ENCODE results near the gene XPR1. TPM values are rescaled to one million over a fixed set of nuclear protein-coding genes. Genes with fewer than 3 reads are reported as not detected.

The XPR1 gene
- total and polyA plus RNA-seq, 2 of the 8 experiments (the other 6 are each of a cell fraction or from before 2014, with no cell fraction given): 28.6 to 43.9 TPM

DNA sequence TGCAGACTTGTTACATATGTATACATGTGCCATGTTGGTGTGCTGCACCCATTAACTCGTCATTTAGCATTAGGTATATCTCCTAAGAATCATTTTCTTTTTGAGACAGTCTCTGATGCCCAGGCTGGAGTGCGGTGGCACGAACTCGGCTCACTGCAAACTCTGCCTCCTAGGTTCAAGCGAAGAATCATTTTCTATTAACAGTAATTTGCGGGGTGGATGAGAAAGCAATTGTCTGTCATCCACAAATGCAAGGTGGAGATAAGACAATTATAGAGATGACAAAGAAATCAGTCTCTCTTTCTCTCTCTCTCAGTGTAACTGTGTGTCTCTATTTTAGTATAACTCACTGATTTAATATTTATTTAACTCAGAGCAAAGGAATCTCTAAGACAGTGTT lies 149.9 kb downstream of the XPR1 start:
- H2BK20ac ChIP-seq (ENCODE audit: low read length): no peak overlapping the region
- CTCF ChIA-PET (ENCODE audit: partially characterized antibody): no interaction called here
- no peak overlapping the region for H4K91ac ChIP-seq (replicated peaks; ENCODE audit: insufficient read length, low read length)
- no peak overlapping the region for H4K5ac ChIP-seq (ENCODE audit: insufficient read length, low read depth, low read length)
- H3K4ac ChIP-seq (replicated peaks; ENCODE audit: insufficient read length, low read depth, low read length): no peak overlapping the region
- no peak overlapping the region for H3K4me2 ChIP-seq (ENCODE audit: insufficient read depth in 1 of 2, low read depth in 2 of 2, low read length in 2 of 2)
- no peak overlapping the region for H3K27ac ChIP-seq (ENCODE audit: low read depth, low read length)
- H2BK12ac ChIP-seq (ENCODE audit: low read depth, low read length): no peak overlapping the region
- no peak overlapping the region for H2BK120ac ChIP-seq (replicated peaks; ENCODE audit: low read depth, low read length)
- peaks cover 0 to 2% of the 10 kb centered on the region in 2 experiments; a peak in 1 of 4 replicates for H3K79me2 ChIP-seq (ENCODE audit: control insufficient read depth in 1 of 2, insufficient read depth in 2 of 2, low read length in 2 of 2)
- no peak overlapping the region for H3K4me3 ChIP-seq (ENCODE audit: extremely low read depth in 1 of 4, insufficient read depth in 2 of 4, low read depth in 3 of 4, low read length in 4 of 4)
- no peak overlapping the region for H3K9ac ChIP-seq (replicated peaks in 1 of 4; ENCODE audit: extremely low read depth in 1 of 4, low read depth in 3 of 4, low read length in 3 of 4)
- H3K56ac ChIP-seq (replicated peaks; ENCODE audit: insufficient read length, low read depth, low read length): no peak overlapping the region
- DNase-seq (ENCODE audit: low read depth in 1 of 2, low spot score in 2 of 2) (no peak), FAIRE-seq (no peak)
- no peak overlapping the region for H3K18ac ChIP-seq (ENCODE audit: extremely low read depth, low read length)
- no peaks in the 10 kb centered on the region for H3K9me3 ChIP-seq (ENCODE audit: insufficient read depth in 2 of 2, low read depth in 1 of 2, low read length in 1 of 2)
- no peak overlapping the region for H2BK5ac ChIP-seq (ENCODE audit: low read depth, low read length)
- H2AK5ac ChIP-seq (ENCODE audit: low read depth, low read length): no peak overlapping the region
- no peaks in the 10 kb centered on the region for H3K27me3 ChIP-seq (replicated peaks in 1 of 4; ENCODE audit: control insufficient read depth in 3 of 4, extremely low read depth in 1 of 4, insufficient read depth in 3 of 4, low read length in 3 of 4)
- peaks cover 2% of the 10 kb centered on the region; the same call in 1 of the 2 replicates for H3K23me2 ChIP-seq (ENCODE audit: low read depth, low read length)
- H3K4me1 ChIP-seq (replicated peaks in 1 of 4; ENCODE audit: control insufficient read depth in 3 of 4, insufficient read depth in 4 of 4, low read length in 3 of 4): no peaks in the 10 kb centered on the region
- no peak overlapping the region for H4K8ac ChIP-seq (ENCODE audit: extremely low read depth, insufficient read depth, low read length)
- H3K79me1 ChIP-seq (ENCODE audit: low read depth, low read length): no peaks in the 10 kb centered on the region; the same call in 1 of the 2 replicates
- H3K23ac ChIP-seq (ENCODE audit: insufficient read length): no peak overlapping the region
- peaks cover 0 to 2% of the 10 kb centered on the region in 2 experiments for H4K20me1 ChIP-seq (replicated peaks in 1 of 2; ENCODE audit: control insufficient read depth in 1 of 2, insufficient read depth in 2 of 2, low read length in 2 of 2)
- no peak overlapping the region for H2BK15ac ChIP-seq (ENCODE audit: low read length)
- 94% methylated on average over 6 of the region's 6 CpGs; no CpG with 5 or more reads in 1 of the 2 experiments for WGBS, 2 experiments (ENCODE audit: extremely low coverage in 1 of 2, insufficient coverage in 1 of 2, insufficient read length in 1 of 2, insufficient replicate concordance in 2 of 2, low coverage in 1 of 2, low lambda C conversion rate in 2 of 2, missing lambda C conversion rate in 1 of 2)
- H3K14ac ChIP-seq (ENCODE audit: insufficient read length): no peak overlapping the region
- no peak overlapping the region for H2AFZ ChIP-seq (ENCODE audit: low read length)
- POLR2A ChIA-PET (ENCODE audit: partially characterized antibody): no interaction called here
- no peaks in the 10 kb centered on the region for H3K36me3 ChIP-seq (ENCODE audit: control insufficient read depth in 2 of 4, insufficient read depth in 4 of 4, low read length in 3 of 4)
- no peak for TF ChIP-seq KDM4A (IDR thresholded peaks at IDR 0.05; ENCODE audit: low read depth, low read length, severe bottlenecking)
- TF ChIP-seq ASH2L (IDR thresholded peaks at IDR 0.05; ENCODE audit: low read length): no peak
- TF ChIP-seq NRF1 (IDR thresholded peaks at IDR 0.05; ENCODE audit: low read depth, low read length): no peak

Data from H1 (cell line).